Glomerular endothelial cell (primary cell): ENCODE data around the gene DPF3. TPM values are rescaled to one million over a fixed set of nuclear protein-coding genes. Genes with fewer than 3 reads are reported as not detected.
A peak's percentile ranks its signal among the peaks of the same experiment; 100 is the strongest.

Experiments
- DNase-seq: peaks from one replicate; pipeline ENCODE4 v3.0.0-alpha.2; 2011; ENCODE audit warnings: low read depth, low spot score; ENCODE audit errors: extremely low read depth
- total RNA-seq: library from RNA; depleted of rRNA; stranded (reverse); fragments of >200 nt; gene quantifications from 2 replicates; pipeline ENCODE4 v1.2.3, GENCODE V29; 2015

The DPF3 gene
- total RNA-seq, 1 donor from 2014 or later, result 6.2 TPM

GRCh38 chr14:72801836-72802587, 91.9 kb downstream of the DPF3 start:
- no peak for DNase-seq

GRCh38 chr14:72801381-72801812, 92.5 kb downstream of the DPF3 start:
- peak; percentile 89 for DNase-seq

DNA sequence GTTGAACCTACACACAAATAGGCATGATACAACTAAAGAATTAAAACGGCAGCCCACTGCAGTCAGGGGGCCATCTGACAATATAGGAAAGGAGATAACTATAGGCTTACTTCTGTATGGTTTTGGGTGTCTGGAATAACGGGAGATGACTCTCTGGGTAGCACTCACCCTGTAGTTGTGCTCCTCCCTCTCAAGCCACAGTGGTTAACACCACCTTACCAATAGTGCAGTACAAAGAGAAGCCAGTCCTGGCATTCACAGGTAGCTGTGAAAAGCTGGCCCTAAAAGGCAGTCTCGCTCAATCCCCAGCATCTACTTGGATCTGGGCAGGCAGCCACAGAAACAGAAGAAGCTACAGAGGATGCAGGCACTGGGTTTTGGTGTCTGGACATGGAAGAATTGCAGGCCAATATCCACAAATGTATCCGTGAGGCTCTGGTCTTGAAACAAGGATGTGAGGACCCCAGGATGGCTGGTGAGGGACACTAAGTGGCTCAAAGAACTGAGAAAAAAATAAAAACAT, 93.0 kb downstream of the DPF3 start:
- no peak for DNase-seq

GRCh38 chr14:72800296-72800695, 93.6 kb downstream of the DPF3 start:
- DNase-seq, result no peak

DNA sequence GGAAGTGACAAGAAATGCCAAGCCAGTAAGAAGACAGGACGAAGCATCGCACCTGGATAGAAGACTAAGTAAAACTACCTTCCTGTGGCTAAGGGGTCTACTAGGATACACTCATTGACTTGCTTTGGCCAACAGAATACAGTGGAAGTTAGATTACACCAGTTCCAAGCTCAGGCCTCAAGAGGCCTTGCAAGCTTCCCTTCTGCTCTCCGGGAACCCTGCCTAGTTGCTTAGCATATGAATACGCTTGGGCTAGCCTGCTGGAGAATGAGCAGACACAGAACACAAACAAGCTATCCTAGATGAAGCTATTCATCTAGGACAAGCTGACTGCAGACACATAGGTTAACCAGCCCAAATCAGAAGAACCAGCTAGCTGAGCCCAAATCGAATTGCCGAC, 97.0 kb downstream of the DPF3 start:
- no peak for DNase-seq

GRCh38 chr14:72793156-72793939, 100.6 kb downstream of the DPF3 start:
- DNase-seq, result no peak

GRCh38 chr14:72792051-72792788, 101.7 kb downstream of the DPF3 start:
- no peak for DNase-seq

GRCh38 chr14:72790887-72791566, 102.9 kb downstream of the DPF3 start:
- no peak for DNase-seq

- DNase-seq, result no peak
Measured at GRCh38 chr14:72788972-72789728, 104.8 kb downstream of the DPF3 start.

GRCh38 chr14:72788255-72788654, 105.6 kb downstream of the DPF3 start:
- no peak for DNase-seq

DNA sequence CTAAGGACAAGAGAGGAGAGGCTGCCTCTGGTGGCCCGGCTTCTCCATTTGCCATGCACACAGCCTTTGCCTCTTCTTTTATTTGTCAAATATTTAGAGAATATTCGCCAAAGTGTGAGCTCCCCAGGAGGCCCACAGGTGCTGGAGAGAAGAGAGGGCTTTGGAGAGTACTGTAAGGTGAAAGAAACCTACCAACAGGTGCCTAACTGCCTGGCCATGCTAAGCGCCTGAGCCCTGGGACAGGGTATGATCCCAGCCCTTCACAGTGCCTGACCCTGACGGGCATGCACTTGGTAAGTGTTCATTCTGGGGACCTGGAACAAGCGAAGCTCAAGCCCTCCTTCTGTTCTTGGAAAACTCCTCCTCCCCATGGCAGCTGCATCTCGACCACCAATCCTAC, 106.1 kb downstream of the DPF3 start:
- DNase-seq, result no peak

DNA sequence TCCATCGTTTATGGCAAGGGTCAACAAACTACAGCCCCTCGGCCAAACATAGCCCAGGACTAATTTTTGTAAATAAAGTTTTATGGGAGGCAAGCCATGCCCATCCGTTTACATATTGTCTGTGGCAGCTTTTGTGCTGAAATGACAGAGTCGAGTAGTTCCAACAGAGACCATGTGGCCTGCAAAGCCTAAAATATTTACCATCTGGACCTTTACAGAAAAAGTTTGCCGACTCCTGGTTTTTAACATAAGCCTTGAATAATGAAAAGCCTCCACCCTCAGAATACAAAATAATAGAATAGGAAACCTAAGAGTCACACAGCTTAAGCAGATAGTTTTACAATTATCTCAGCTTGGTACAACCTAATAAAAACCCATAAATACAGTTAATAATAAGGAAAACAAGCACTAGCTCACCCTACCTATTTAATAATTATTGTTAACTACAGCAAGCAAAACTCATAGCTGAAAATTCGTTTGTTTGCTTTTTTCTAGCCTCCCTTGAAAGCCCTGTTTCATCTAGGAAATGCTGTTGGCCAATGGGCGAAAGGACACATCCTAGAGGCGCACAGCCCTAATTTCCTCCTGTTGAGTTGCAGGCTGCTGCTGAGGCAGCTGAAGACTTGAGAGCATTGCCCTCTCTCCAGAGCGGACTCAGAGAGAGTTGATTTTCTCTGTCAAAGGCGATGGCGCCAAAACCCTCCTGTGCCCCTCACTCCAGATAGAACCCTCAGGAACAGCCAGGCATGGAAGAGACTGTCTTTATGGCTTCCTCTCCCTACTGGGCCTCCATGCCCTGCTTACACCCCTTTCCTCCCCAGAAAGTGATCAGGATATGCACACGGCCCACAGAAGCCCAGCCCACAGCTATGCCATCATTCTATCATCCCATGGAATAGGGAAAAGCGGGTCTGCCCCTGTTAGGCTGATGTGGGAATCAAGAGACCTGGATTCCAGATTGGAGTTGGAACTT, 107.2 kb downstream of the DPF3 start:
- no peak for DNase-seq

DNA sequence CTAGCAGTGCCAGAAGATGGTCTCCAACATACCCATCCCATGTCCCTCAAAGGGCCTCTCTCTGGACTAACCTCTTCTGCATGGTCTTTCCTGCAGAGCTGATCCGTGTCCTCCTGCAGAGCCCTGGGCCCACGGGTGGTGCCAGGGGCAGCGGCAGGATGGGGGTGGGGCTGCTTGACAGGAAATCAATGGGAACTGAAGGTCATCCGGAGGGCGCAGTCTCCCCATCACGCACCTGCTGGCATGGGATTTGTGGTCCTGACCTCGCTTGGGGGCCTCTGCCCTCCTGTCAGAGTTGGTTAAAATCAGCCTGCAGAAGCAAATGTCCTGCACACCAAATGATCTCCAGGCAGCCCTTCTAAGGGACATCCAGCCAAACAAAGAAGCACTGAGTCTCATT, 110.2 kb downstream of the DPF3 start:
- no peak for DNase-seq

- no peak for DNase-seq
Measured at GRCh38 chr14:72782817-72783216, 111.1 kb downstream of the DPF3 start.

GRCh38 chr14:72781561-72782508, 112.1 kb downstream of the DPF3 start:
- DNase-seq, result peak; percentile 42

- no peak for DNase-seq
Measured at GRCh38 chr14:72780751-72781150, 113.2 kb downstream of the DPF3 start.

DNA sequence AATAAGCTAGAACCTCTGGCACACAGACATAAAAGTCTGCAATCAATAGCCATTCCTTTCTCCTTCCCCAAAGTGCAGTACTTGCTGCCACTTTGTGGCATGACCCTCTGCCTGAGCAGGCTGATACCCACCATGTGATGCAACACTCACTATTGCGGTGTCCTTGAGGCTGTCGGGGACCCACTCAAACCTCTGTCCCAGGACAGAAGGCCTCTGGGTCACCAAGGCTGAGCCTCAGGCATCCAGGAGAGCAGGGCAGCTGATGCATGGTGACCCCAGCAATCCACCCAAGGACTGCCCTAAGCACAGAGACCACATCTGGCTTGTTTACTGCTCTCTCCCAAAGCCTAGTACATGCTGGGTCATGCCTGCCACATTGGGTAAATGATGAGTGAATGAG, 114.2 kb downstream of the DPF3 start:
- DNase-seq, result no peak

- no peak for DNase-seq
Measured at GRCh38 chr14:72777636-72778035, 116.3 kb downstream of the DPF3 start.
